Stimulated activated CD4-positive, alpha-beta T cell treated with anti-CD3 and anti-CD28 coated beads, TNF-alpha, amount 100 ng/mL, for 4 hours (primary cell): ENCODE results near the gene ETHE1.

Experiments used
- DNase-seq, 3 experiments: peaks; one replicate each; pipeline ENCODE4 v3.0.0-alpha.2; 2020; ENCODE audit warnings: low read depth in 3 of 3

ETHE1 gene

GRCh38 chr19:43526884-43527859 is at the start of gene ETHE1:
Gene ETHE1, minus strand, starts transcription at chr19:43527201. Its CDS starts 24 bp downstream, at chr19:43527177.
- peak; percentile 39 to 66 (median 48) for DNase-seq

- no peak for DNase-seq
These were observed 49.2 kb upstream of the ETHE1 start for GRCh38 chr19:43575955-43576878.

GRCh38 chr19:43575156-43575950 is 48.4 kb upstream of the ETHE1 start, which contains the start of the genes PINLYP and XRCC1:
Gene PINLYP, plus strand, starts transcription at chr19:43575801. Its CDS starts 1,391 bp downstream, at chr19:43577192.
Gene XRCC1, minus strand, starts transcription at chr19:43575527. Its CDS starts 69 bp downstream, at chr19:43575458.
- DNase-seq: peak; percentile 87 to 89 (median 88)

GRCh38 chr19:43574424-43575155 is 47.6 kb upstream of the ETHE1 start:
- no peak for DNase-seq

- no peak for DNase-seq
These were observed 45.2 kb upstream of the ETHE1 start for GRCh38 chr19:43572171-43572588.

GRCh38 chr19:43570174-43570791 is 43.3 kb upstream of the ETHE1 start:
- no peak for DNase-seq

- no peak for DNase-seq
These were observed 42.7 kb upstream of the ETHE1 start for GRCh38 chr19:43569657-43570056.

- no peak for DNase-seq
These were observed 37.8 kb upstream of the ETHE1 start for GRCh38 chr19:43564800-43565199.

GRCh38 chr19:43563816-43564457 is 36.9 kb upstream of the ETHE1 start:
- DNase-seq: no peak

- DNase-seq: peak; percentile 26 to 63 (median 48)
These were observed 35.8 kb upstream of the ETHE1 start for GRCh38 chr19:43562698-43563241.

- no peak for DNase-seq
These were observed 35.3 kb upstream of the ETHE1 start for GRCh38 chr19:43562226-43562697.

GRCh38 chr19:43561139-43561970 is 34.4 kb upstream of the ETHE1 start:
- DNase-seq: no peak

- DNase-seq: no peak
These were observed 33.7 kb upstream of the ETHE1 start for GRCh38 chr19:43560687-43561086.

- peak; percentile 52 to 74 (median 65) for DNase-seq
These were observed 28.3 kb upstream of the ETHE1 start for GRCh38 chr19:43555185-43555770.

GRCh38 chr19:43554317-43554895 is 27.4 kb upstream of the ETHE1 start:
- no peak for DNase-seq

- no peak for DNase-seq
These were observed 26.7 kb upstream of the ETHE1 start for GRCh38 chr19:43553656-43554055.

GRCh38 chr19:43552616-43553015 is 25.6 kb upstream of the ETHE1 start:
- DNase-seq: no peak

- no peak for DNase-seq
These were observed 25.1 kb upstream of the ETHE1 start for GRCh38 chr19:43552198-43552450.
